ENCODE results near the gene UGDH. TPM values are rescaled to one million over a fixed set of nuclear protein-coding genes. Genes with fewer than 3 reads are reported as not detected.

Gene UGDH
- total and polyA plus RNA-seq, 2 of the 13 experiments (the other 11 are each of a cell fraction or from before 2014, with no cell fraction given), result 99.0 to 384 TPM

GRCh38 chr4:39527296-39528060, at the start of gene UGDH (continued):
- TF ChIP-seq HNF4G (IDR thresholded peaks at IDR 0.05; ENCODE audit: borderline replicate concordance, low read depth, low read length) (peak; percentile 80; the same call in 1 of the 2 replicates), HNF4G (CRISPR knock-in tag; IDR thresholded peaks at IDR 0.05; ENCODE audit: borderline replicate concordance, low read depth) (peak; percentile 88), ZNF33B (CRISPR knock-in tag; IDR thresholded peaks at IDR 0.05) (peak; percentile 72; the same call in 1 of the 2 replicates), ZNF674 (CRISPR knock-in tag; IDR thresholded peaks at IDR 0.05; ENCODE audit: low read depth) (peak; percentile 44; the same call in 1 of the 2 replicates), NKX3-1 (CRISPR knock-in tag; IDR thresholded peaks at IDR 0.05) (no peak; the same call in 1 of the 2 replicates), ZNF143 (CRISPR knock-in tag; IDR thresholded peaks at IDR 0.05) (peak; percentile 14; the same call in 1 of the 2 replicates), GATA4 (IDR thresholded peaks at IDR 0.05; ENCODE audit: borderline replicate concordance, low read depth) (peak; percentile 95), HNRNPK (IDR thresholded peaks at IDR 0.05; ENCODE audit: low read depth, low read length, poor library complexity, severe bottlenecking) (peak; percentile 66), ZNF768 (CRISPR knock-in tag; IDR thresholded peaks at IDR 0.05) (peak; percentile 74), RAD51 (IDR thresholded peaks at IDR 0.05; ENCODE audit: borderline replicate concordance) (no peak), FOXK1 (CRISPR knock-in tag; IDR thresholded peaks at IDR 0.05; ENCODE audit: borderline replicate concordance, low read depth) (peak; percentile 65), ZNF773 (CRISPR knock-in tag; IDR thresholded peaks at IDR 0.05; ENCODE audit: borderline replicate concordance) (peak; percentile 61; the same call in 1 of the 2 replicates), RERE (CRISPR knock-in tag; IDR thresholded peaks at IDR 0.05; ENCODE audit: low read depth) (0 out of 2 replicates have a peak, but pooled peaks have one; percentile 17), THAP11 (CRISPR knock-in tag; IDR thresholded peaks at IDR 0.05) (peak; percentile 79), ZBTB38 (CRISPR knock-in tag; IDR thresholded peaks at IDR 0.05) (peak; percentile 92)
- TF ChIP-seq, protein P1, sequence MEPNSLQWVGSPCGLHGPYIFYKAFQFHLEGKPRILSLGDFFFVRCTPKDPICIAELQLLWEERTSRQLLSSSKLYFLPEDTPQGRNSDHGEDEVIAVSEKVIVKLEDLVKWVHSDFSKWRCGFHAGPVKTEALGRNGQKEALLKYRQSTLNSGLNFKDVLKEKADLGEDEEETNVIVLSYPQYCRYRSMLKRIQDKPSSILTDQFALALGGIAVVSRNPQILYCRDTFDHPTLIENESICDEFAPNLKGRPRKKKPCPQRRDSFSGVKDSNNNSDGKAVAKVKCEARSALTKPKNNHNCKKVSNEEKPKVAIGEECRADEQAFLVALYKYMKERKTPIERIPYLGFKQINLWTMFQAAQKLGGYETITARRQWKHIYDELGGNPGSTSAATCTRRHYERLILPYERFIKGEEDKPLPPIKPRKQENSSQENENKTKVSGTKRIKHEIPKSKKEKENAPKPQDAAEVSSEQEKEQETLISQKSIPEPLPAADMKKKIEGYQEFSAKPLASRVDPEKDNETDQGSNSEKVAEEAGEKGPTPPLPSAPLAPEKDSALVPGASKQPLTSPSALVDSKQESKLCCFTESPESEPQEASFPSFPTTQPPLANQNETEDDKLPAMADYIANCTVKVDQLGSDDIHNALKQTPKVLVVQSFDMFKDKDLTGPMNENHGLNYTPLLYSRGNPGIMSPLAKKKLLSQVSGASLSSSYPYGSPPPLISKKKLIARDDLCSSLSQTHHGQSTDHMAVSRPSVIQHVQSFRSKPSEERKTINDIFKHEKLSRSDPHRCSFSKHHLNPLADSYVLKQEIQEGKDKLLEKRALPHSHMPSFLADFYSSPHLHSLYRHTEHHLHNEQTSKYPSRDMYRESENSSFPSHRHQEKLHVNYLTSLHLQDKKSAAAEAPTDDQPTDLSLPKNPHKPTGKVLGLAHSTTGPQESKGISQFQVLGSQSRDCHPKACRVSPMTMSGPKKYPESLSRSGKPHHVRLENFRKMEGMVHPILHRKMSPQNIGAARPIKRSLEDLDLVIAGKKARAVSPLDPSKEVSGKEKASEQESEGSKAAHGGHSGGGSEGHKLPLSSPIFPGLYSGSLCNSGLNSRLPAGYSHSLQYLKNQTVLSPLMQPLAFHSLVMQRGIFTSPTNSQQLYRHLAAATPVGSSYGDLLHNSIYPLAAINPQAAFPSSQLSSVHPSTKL (CRISPR knock-in tag; IDR thresholded peaks at IDR 0.05), result peak; percentile 62
